ENCODE data around the gene PSMD5.
"Not testable (repeated sequence)": the region's sequence is repeated elsewhere in the genome, so short reads cannot be mapped to it uniquely, and the experiment has no call there.

PSMD5 gene

DNA sequence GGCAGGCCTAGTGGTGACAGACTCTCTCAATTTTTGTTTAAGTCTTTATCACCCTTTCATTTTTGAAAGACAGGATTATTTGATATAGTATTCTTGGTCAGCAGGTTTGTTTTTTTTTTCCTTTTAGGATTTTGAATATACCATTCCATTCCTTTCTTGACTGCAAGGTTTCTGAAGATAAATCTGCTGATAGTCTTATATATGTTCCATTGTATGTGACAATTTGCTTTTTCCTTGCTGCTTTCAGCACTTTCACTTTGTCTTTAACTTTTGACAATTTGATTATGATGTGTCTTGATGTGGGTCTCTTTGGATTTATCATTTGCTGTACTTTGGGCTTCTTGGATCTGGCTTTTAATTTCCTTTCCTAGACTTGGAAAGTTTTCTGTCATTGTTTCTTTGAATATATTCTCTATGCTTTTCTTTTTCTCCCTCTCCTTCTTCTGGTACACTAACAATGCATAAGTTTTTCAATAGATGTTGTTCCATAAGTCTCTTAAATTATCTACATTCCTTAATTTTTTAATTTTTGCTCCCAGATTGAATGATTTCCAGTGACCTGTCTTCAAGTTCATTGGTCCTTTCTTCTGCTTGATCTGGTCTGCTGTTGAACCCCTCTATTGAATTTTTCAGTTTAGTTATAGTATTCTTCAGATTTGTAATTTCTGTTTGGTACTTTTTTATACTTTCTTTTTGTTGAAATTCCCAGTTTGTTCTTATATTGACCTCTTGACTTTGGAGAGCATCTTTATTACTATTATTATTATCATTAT, 34.9 kb downstream of the PSMD5 start:
- no peak for DNase-seq (ENCODE audit: low read depth, low spot score)

GRCh38 chr9:120804784-120805363, 37.8 kb downstream of the PSMD5 start:
- DNase-seq (ENCODE audit: low read depth, low spot score): not testable (repeated sequence)

- DNase-seq (ENCODE audit: low read depth, low spot score): no peak
These were observed 41.3 kb downstream of the PSMD5 start for GRCh38 chr9:120801441-120801840.

- DNase-seq (ENCODE audit: low read depth, low spot score): peak; percentile 39
These were observed 49.6 kb downstream of the PSMD5 start, which contains the start of gene FBXW2 for GRCh38 chr9:120792898-120793765. Gene FBXW2, minus strand, starts transcription at chr9:120793416. Its CDS starts 5,158 bp downstream, at chr9:120788258.

GRCh38 chr9:120791161-120791560, 51.6 kb downstream of the PSMD5 start:
- no peak for DNase-seq (ENCODE audit: low read depth, low spot score)

DNA sequence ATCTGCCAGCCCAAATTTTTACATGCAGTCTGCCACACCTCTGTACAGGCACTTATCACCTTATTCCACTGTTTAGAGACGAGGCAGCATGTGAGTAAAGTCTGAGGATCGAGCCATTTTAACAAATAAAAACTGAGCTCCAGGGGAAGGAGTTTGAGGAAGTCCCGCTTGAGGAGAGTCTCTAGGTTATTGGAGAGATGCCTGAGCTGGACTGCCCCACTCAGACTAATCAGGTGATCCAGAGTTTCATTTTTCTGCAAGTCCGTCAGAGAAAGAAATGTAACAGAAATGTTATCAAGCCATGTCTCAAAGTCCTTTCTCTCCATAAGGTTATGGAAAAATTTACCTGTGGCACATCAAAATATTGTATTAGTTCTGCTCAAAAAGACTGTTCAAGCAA, 54.8 kb downstream of the PSMD5 start:
- no peak for DNase-seq (ENCODE audit: low read depth, low spot score)

DNA sequence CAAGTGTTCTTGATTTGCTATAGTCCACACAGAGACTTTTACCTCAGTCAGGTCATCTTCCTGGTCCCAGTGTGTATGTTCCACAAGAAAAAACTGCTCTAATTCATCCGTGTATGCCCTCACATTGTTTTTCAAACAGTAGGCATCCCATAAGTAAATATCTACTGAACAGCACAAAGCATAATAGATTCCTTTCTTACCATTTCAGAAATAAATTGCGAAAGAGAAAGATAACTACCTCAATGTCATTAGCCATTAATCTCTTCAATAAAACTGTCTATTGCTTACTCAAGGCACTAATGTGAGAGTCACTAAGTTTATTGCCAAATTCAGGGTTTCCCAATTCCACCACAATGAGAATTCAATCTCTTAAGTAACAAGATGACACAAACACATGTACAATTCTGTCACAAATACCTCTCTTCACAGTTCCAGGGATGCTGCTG, 59.1 kb downstream of the PSMD5 start:
- no peak for DNase-seq (ENCODE audit: low read depth, low spot score)

DNA sequence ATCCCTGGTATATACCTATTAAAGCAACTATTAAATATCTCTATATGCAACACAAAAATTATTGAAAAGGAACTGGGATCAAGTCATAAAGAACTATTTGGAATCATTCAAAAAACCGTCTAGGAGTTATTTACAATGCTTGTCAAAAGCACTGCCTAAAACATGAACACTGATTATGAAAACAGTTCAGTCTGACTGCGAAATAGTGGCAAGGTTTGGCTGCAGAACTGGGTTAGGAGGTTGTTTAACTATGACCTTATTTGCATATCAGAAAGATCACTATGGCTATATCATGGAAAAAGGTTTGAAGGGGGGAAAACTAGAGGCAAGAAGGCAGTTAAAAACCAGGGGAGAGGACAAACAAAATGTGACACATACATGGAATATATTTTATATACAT, 61.5 kb downstream of the PSMD5 start:
- no peak for DNase-seq (ENCODE audit: low read depth, low spot score)

DNA sequence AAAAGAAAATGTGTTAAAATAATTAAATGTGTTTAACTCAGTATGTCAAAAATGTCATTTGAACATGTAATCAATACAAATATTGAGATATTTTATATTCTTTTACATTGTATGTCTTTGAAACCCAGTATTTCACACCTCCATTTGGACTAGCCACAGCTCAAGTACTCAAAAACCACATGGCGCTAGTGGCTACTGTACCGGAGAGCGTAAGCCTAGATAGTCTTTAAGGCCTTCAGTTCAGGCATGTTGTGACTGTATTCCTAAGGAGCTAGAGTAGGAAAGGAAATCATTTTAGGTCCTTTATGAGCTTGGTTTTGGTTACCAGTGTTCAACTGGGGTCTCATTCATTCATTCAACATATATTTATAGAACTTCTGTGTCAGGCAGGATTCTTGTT, 62.4 kb downstream of the PSMD5 start:
- no peak for DNase-seq (ENCODE audit: low read depth, low spot score)

DNA sequence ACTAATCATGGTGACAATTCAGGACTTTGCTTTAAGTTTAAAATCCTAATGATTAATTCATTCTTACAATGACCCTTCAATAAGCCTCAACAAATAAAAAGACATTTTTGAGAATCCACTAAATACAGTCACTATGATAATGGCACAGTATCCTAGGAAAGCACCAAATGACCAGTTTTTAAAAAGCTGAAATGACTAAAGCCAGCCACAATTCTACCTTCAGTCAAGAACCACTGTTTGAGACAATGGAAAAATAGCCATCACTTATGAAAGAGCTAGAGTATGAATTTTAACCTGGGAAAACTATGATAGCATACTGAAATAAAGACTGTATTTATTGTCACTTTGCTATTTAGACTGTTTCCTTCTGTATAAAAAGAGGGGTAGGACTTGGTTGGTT, 63.5 kb downstream of the PSMD5 start:
- DNase-seq (ENCODE audit: low read depth, low spot score): no peak

DNA sequence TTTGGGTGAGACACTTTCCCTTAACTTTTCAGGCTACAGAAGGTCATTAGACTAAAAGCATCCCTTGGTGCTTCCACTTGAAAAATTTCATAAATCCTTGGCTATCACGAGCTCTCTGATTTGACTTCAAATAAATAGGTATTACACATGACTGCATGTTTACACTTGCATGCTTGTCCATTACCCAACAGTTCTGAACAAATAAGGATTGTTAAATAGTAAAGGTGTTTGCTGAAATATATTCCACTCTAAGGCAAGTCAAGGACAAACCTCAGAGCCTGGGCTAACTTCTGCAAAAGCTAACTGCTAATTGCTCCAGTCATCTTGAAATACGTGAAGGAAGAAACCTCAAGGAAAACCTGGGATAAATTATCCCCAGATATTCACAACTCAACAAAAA, 64.0 kb downstream of the PSMD5 start:
- no peak for DNase-seq (ENCODE audit: low read depth, low spot score)

DNA sequence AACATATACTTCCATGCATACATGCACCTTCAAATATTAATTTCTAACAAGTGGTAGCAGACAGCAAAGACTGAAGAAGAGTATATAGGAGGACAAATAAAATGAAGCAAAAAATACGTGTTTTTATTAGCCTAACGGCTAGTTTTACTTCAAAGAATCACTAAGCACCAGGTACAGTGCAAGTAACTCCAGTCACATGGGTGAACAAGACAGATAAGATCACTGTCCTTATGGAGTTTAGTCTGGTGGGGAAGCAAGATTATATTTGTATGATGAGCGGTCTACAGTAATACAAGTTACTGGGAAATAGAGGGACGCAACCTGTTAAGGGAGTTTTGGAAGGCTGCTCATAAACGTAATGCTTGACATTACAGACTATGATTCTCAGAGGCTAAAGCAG, 65.5 kb downstream of the PSMD5 start:
- no peak for DNase-seq (ENCODE audit: low read depth, low spot score)

DNA sequence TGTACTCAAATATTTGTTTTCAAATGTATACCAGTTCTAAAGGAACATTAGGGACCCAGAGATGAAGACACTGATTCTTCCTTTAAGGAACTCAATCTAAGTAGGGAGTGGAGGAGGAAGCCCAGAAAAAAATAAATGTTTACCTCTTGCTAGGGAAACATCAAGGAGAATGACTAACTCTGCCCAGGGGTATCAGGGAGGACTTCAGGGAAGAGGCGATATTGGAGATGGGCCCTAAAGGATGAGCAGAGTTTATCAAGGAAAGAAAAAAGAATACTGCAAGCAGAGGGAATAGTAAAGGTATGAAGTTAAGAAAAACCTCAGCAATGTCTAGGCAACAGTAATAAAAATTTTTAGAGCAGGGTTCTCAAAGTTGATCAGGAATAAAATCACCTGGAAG, 65.9 kb downstream of the PSMD5 start:
- DNase-seq (ENCODE audit: low read depth, low spot score): no peak

GRCh38 chr9:120775859-120776258, 66.9 kb downstream of the PSMD5 start:
- DNase-seq (ENCODE audit: low read depth, low spot score): no peak

- no peak for DNase-seq (ENCODE audit: low read depth, low spot score)
These were observed 68.0 kb downstream of the PSMD5 start for GRCh38 chr9:120774719-120775118.

GRCh38 chr9:120773256-120773655, 69.5 kb downstream of the PSMD5 start:
- DNase-seq (ENCODE audit: low read depth, low spot score): no peak

DNA sequence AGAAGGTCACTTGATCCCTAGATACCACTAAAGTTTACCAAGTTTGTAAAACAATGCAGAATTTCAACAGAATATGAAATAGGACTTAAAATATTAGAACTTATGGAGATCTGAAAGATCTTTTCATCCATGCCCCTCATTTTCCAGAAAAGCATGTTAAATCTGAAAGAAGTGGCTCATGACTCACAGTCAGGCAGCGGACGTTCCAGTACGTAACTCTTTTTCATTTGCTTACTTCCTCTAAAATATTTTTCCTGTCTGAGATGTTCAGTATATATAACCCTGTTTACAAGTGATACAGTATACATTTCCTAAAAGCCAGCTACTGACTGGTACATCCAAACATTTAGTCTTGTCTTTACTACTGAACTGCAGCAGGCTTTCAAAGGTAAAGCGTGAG, 71.8 kb downstream of the PSMD5 start:
- DNase-seq (ENCODE audit: low read depth, low spot score): no peak

DNA sequence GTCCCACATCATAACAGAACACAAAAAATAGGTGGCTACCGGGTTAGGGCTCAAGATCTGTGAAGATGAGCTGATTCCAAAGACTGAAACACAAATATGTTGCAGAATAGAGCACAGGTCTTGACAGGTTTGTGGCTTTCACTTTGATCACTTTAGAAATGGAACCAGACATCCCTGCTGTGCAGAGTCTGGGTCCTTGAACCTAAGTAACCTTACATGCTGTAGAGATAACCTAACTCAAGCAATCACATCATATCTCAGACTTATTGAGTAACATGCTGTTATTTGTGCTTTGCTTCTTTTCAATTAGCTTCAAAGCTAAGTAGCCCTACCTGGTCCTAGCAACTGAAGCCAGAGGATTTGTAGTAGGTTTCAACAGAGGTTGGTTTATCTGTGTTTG, 73.8 kb downstream of the PSMD5 start:
- no peak for DNase-seq (ENCODE audit: low read depth, low spot score)

DNA sequence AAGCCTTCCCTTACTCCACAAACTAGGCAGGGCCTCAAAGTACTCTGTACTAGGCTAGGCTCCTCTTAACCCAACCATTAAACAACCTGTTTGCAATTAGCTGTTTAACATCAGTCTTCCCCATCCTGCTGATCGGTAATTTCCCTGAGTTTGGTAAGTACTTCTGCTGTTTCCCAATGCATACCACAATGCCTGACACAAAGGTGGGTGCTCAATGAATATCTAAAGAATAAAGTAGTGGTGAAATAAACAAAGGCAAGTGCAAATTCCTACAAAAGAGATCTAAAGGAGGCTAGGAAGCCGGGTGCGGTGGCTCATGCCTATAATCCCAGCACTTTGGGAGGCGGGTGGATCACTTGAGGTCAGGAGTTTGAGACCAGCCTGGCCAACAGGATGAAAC, 74.5 kb downstream of the PSMD5 start:
- DNase-seq (ENCODE audit: low read depth, low spot score): no peak

- no peak for DNase-seq (ENCODE audit: low read depth, low spot score)
These were observed 75.3 kb downstream of the PSMD5 start for GRCh38 chr9:120767451-120767850.
